ENCODE results near the gene RNF141.

Gene RNF141

DNA sequence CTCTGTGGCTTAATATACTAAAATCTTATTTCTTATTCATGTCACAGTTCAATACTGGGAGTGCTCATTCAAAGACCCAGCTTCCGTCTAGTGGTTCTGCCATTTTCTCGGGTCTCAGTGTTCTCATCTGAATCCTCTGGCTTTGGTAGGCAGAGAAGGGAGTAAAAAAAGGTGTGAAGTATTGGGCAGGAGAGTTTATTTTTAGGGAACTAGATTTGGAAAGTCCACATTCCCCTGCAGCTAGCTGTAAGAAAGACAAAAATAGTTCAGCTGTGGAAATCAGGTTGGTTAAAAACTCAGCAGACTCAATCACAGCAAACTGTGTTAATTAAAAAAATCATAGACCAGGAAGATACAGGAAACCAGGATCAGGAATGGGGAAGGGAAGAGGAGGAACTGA lies 31.5 kb upstream of the RNF141 start:
- TF ChIP-seq, protein P1, sequence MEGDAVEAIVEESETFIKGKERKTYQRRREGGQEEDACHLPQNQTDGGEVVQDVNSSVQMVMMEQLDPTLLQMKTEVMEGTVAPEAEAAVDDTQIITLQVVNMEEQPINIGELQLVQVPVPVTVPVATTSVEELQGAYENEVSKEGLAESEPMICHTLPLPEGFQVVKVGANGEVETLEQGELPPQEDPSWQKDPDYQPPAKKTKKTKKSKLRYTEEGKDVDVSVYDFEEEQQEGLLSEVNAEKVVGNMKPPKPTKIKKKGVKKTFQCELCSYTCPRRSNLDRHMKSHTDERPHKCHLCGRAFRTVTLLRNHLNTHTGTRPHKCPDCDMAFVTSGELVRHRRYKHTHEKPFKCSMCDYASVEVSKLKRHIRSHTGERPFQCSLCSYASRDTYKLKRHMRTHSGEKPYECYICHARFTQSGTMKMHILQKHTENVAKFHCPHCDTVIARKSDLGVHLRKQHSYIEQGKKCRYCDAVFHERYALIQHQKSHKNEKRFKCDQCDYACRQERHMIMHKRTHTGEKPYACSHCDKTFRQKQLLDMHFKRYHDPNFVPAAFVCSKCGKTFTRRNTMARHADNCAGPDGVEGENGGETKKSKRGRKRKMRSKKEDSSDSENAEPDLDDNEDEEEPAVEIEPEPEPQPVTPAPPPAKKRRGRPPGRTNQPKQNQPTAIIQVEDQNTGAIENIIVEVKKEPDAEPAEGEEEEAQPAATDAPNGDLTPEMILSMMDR (conservative IDR thresholded peaks at IDR 0.05; ENCODE audit: low read depth, low read length) = no peak
- DNase-seq (ENCODE audit: low read depth) = no peak
- no peak overlapping the region for H3K4me3 ChIP-seq (ENCODE audit: low read depth, low read length)

GRCh38 chr11:10568486-10568941 lies 27.5 kb upstream of the RNF141 start, which contains the start of gene LYVE1:
LYVE1 (minus strand) TSS chr11:10568665; CDS start chr11:10568532, 133 bp downstream.
- peak; percentile 71 for DNase-seq (ENCODE audit: low read depth)
- H3K4me3 ChIP-seq (ENCODE audit: low read depth, low read length) = no peak within 1 kb of the TSS
- TF ChIP-seq, protein P1 (conservative IDR thresholded peaks at IDR 0.05; ENCODE audit: low read depth, low read length) = no peak

- H3K4me3 ChIP-seq (ENCODE audit: low read depth, low read length) = no peak overlapping the region
- TF ChIP-seq, protein P1 (conservative IDR thresholded peaks at IDR 0.05; ENCODE audit: low read depth, low read length) = no peak
- no peak for DNase-seq (ENCODE audit: low read depth)
These were observed 26.5 kb upstream of the RNF141 start for GRCh38 chr11:10567446-10567845.

DNA sequence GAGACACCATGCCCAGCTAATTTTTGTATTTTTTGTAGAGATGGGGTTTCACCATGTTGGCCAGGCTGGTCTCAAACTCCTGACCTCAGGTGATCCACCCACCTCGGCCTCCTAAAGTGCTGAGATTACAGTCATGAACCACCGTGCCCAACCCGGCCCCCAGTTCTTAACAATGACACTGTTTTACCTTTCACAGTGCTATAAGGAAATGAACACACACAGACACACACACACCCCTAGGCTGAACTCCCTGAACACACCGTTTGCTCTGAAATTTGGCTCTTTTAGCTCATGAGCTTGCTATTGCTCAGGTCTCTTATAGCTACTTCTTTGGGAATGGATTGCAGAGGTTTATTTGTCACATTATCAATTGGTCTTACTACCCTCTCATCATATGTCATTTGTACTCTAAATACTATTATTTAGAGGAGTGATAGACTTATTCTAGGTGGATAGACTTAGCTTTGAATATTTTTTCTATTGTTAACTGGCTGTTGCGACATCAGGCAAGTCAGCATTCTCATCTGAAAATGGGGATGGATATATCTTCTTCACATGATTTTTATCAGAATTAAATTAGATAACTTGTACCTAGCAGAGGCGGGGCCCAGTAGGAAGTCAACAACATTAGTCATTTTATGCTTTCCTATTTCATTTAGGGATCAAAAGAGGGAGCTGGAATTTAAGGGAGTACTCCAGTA lies 25.4 kb upstream of the RNF141 start:
- TF ChIP-seq, protein P1 (conservative IDR thresholded peaks at IDR 0.05; ENCODE audit: low read depth, low read length) = no peak
- no peak for DNase-seq (ENCODE audit: low read depth)
- no peak overlapping the region for H3K4me3 ChIP-seq (ENCODE audit: low read depth, low read length)

DNA sequence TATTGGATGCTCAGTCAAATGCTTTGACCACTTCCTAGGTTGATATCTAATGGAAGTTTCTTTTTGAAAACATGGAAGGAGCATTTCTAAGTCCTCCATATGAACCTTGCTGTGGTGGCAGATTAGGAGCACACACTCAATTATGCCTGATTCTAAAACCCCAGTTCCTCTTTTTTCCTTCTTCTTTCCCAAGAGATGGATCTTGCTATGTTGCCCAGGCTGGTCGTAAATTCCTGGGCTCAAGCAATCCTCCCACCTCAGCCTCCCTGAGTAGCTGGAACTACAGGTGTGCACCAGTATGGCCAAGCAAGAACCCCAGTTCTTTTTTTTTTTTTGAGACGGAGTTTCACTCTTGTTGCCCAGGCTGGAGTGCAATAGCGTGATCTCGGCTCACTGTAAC lies 24.5 kb upstream of the RNF141 start:
- no peak for DNase-seq (ENCODE audit: low read depth)
- no peak overlapping the region for H3K4me3 ChIP-seq (ENCODE audit: low read depth, low read length)
- TF ChIP-seq, protein P1 (conservative IDR thresholded peaks at IDR 0.05; ENCODE audit: low read depth, low read length) = no peak

DNA sequence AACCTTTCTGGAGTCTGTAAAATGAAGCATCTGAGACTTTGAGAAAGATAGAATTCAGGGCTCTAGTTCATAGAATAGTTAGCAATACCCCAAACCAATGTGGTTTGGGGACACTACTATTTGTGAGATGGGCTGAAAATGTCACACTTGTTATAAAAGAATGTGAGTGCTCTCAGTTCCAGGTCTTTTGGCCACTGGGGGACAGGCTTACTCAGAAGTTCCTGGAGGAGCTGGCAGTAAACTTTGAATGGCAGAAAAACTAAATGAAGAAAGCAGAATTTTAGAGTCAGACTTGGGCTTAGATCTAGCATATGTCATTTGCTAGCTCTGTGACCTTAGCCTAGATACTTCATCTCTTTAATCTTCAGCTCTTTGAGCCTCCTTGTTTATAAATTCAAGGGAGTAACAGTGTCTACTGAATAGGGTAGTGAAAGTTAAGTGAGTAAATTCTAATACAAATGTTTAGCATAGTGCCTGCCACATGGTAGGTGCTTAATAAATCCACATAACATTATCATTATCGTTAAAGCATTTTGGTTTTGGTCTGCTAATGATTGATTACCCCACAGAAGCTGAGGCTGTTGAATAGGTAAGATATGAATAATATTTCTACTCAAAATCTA lies 23.8 kb upstream of the RNF141 start:
- peak; percentile 56 for DNase-seq (ENCODE audit: low read depth)
- TF ChIP-seq, protein P1 (conservative IDR thresholded peaks at IDR 0.05; ENCODE audit: low read depth, low read length) = peak; percentile 64
- no peak overlapping the region for H3K4me3 ChIP-seq (ENCODE audit: low read depth, low read length)

Data from choroid plexus epithelial cell (primary cell).